Choroid plexus epithelial cell (primary cell): ENCODE results near the gene CPXM1.

ENCODE experiments used
- DNase-seq: peaks from one replicate; pipeline ENCODE4 v3.0.0-alpha.2; 2010; ENCODE audit warnings: low read depth
- H3K4me3 ChIP-seq: 2 replicates; pipeline ENCODE4 v1.5.1; 2011; ENCODE audit warnings: low read depth, mild to moderate bottlenecking, control low read depth, low read length, moderate library complexity
- TF ChIP-seq, protein P1 (sequence below): conservative IDR thresholded peaks from 2 replicates; pipeline ENCODE4 v1.5.1; 2011; ENCODE audit warnings: low read depth, mild to moderate bottlenecking, control low read depth, inconsistent platforms, low read length, moderate library complexity

CPXM1 gene

DNA sequence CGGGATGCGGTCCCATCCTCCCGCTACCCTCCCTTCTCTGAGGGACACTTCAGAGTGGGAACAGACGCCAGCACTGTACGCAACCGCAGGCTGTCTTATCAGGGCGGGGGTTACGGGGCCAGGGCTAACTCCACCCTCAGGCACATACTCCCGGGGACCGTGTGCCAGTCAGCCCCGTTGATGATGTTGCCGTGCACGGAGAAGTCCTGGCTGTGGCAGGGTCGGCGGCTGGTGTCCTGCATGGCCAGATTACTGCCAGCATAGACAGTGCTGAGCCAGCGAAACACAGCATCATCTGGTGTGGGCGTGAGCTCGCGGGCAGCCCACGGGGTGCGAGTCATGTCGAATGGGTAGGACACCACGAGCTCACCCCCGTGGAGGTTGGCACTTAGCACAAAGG is 5.0 kb downstream of the CPXM1 start:
- DNase-seq, result no peak
- TF ChIP-seq, protein P1, sequence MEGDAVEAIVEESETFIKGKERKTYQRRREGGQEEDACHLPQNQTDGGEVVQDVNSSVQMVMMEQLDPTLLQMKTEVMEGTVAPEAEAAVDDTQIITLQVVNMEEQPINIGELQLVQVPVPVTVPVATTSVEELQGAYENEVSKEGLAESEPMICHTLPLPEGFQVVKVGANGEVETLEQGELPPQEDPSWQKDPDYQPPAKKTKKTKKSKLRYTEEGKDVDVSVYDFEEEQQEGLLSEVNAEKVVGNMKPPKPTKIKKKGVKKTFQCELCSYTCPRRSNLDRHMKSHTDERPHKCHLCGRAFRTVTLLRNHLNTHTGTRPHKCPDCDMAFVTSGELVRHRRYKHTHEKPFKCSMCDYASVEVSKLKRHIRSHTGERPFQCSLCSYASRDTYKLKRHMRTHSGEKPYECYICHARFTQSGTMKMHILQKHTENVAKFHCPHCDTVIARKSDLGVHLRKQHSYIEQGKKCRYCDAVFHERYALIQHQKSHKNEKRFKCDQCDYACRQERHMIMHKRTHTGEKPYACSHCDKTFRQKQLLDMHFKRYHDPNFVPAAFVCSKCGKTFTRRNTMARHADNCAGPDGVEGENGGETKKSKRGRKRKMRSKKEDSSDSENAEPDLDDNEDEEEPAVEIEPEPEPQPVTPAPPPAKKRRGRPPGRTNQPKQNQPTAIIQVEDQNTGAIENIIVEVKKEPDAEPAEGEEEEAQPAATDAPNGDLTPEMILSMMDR, result no peak
- H3K4me3 ChIP-seq, result no peak overlapping the region

DNA sequence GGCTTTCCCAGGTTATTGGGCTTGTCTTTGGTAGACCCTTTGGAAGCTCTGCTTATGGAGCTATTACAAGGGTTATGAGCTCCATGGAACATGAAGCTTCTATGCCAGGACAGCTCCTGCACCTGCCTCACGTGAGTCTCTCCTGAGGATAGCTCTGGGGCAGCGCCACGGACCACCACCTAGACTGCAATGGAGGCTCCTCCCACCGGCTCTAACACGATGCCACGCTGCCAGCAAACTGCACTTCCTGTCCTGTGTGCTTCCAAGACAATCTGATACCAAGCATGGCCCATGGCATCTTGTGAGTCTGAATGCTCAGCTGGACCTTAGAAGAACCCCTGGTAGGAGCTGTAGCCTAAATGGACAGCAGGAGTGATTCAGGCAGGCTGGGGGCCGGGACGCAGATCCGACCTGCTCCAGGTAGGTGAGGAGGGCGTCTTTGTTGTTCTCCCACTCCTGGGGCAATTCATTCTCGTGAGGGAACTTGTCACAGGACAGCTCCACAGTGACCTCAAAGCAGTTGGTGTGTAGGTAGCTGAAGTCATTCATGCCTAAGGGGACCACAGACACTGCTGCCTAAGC is 5.5 kb downstream of the CPXM1 start:
- no peak for DNase-seq
- TF ChIP-seq, protein P1, result no peak
- H3K4me3 ChIP-seq, result no peak overlapping the region

DNA sequence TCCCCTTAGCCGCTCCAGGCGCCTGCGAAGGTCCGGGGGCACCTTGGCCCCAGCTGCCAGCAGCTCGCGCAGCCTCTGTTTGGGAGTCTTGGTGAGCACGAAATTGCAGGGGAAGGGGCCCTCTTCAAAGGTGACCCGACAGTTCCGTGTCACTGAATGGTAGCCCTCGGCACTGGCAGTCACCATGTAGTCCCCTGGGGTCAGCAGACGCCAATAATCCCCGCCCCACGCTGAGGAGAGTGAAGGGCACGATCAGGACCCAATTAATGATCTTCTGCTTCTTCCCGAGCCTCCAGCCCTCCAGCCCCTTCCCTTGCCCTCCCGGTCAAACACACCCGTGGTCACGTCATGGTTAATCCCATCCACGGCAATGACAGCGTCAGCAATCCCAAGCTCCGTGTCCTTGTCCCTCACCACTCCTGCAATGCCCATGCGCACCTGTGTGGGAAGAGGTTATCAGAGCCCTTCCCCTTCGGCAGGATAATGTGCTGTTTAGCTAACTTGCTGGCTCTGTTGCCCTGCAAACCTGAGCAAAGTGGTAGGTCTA is 6.2 kb downstream of the CPXM1 start:
- H3K4me3 ChIP-seq, result no peak overlapping the region
- no peak for DNase-seq
- TF ChIP-seq, protein P1, result no peak

GRCh38 chr20:2793471-2793870 is 7.0 kb downstream of the CPXM1 start:
- H3K4me3 ChIP-seq, result no peak overlapping the region
- TF ChIP-seq, protein P1, result no peak
- no peak for DNase-seq

- TF ChIP-seq, protein P1, result no peak
- no peak overlapping the region for H3K4me3 ChIP-seq
These were observed 16.4 kb downstream of the CPXM1 start for GRCh38 chr20:2783908-2784566.

GRCh38 chr20:2780948-2781347 is 19.5 kb downstream of the CPXM1 start:
- no peak for DNase-seq
- TF ChIP-seq, protein P1, result no peak
- H3K4me3 ChIP-seq, result no peak overlapping the region

More at GRCh38 chr20:2783908-2784566, 16.4 kb downstream of the CPXM1 start:
- no peak for DNase-seq
